HG03159 (cell line): ENCODE data around the gene DCUN1D4.
A peak's percentile ranks its signal among the peaks of the same experiment; 100 is the strongest.

ENCODE experiments used
- ATAC-seq: cut with Tn5 transposase; IDR thresholded peaks from one replicate; pipeline ENCODE4 v1.9.1; 2021; ENCODE audit warnings: mild to moderate bottlenecking, moderate library complexity; ENCODE audit not compliant: unreplicated experiment

The DCUN1D4 gene

GRCh38 chr4:51842554-51843308, at the start of gene DCUN1D4:
Gene DCUN1D4 (plus strand): TSS chr4:51843153. CDS start chr4:51843243, 90 bp downstream.
- ATAC-seq = peak; percentile 94

GRCh38 chr4:51820443-51821234, 22.3 kb upstream of the DCUN1D4 start:
- ATAC-seq = no peak

- ATAC-seq = no peak
Measured at GRCh38 chr4:51825341-51825740, 17.6 kb upstream of the DCUN1D4 start.

GRCh38 chr4:51830156-51830720, 12.7 kb upstream of the DCUN1D4 start:
- ATAC-seq = no peak

GRCh38 chr4:51831133-51831532, 11.8 kb upstream of the DCUN1D4 start:
- peak; percentile 85 for ATAC-seq

- ATAC-seq = no peak
Measured at GRCh38 chr4:51833236-51833635, 9.7 kb upstream of the DCUN1D4 start.

- ATAC-seq = no peak
Measured at GRCh38 chr4:51835079-51835478, 7.9 kb upstream of the DCUN1D4 start.

GRCh38 chr4:51835855-51836254, 7.1 kb upstream of the DCUN1D4 start:
- no peak for ATAC-seq

- no peak for ATAC-seq
Measured at GRCh38 chr4:51836549-51836948, 6.4 kb upstream of the DCUN1D4 start.

GRCh38 chr4:51840781-51841180, 2.2 kb upstream of the DCUN1D4 start:
- ATAC-seq = no peak

- no peak for ATAC-seq
Measured at GRCh38 chr4:51842167-51842553, 793 bp upstream of the DCUN1D4 start.

- peak; percentile 1 for ATAC-seq
Measured at GRCh38 chr4:51843309-51844152, 578 bp downstream of the DCUN1D4 start.

GRCh38 chr4:51844153-51845054, 1.5 kb downstream of the DCUN1D4 start:
- ATAC-seq = peak; percentile 40

GRCh38 chr4:51845055-51845426, 2.1 kb downstream of the DCUN1D4 start:
- ATAC-seq = no peak

GRCh38 chr4:51845711-51846110, 2.8 kb downstream of the DCUN1D4 start:
- no peak for ATAC-seq

GRCh38 chr4:51849430-51849829, 6.5 kb downstream of the DCUN1D4 start:
- ATAC-seq = no peak

- no peak for ATAC-seq
Measured at GRCh38 chr4:51850294-51850693, 7.3 kb downstream of the DCUN1D4 start.

- no peak for ATAC-seq
Measured at GRCh38 chr4:51851090-51851936, 8.4 kb downstream of the DCUN1D4 start.

GRCh38 chr4:51851937-51852290, 9.0 kb downstream of the DCUN1D4 start:
- no peak for ATAC-seq
